K562 (cell line): ENCODE results near the gene PMVK. TPM values are rescaled to one million over a fixed set of nuclear protein-coding genes. Genes with fewer than 3 reads are reported as not detected.

Source experiments
- ATF1 ChIP-seq, 2 experiments: fragments of 450-650 bp in 1 of 2; IDR thresholded peaks; 2 replicates each; pipeline ENCODE4 v1.6.1; 2016; ENCODE audit warnings: missing compliant biosample characterization in 1 of 2, missing genetic modification characterization in 1 of 2
- CSDE1 ChIP-seq, 2 experiments: fragments of 450-650 bp; IDR thresholded peaks; 2 replicates each; pipeline ENCODE4 v1.6.1; 2016; ENCODE audit warnings: mild to moderate bottlenecking in 1 of 2
- HIVEP1 ChIP-seq: fragments of 250-450 bp; sonication (Bioruptor Pico); IDR thresholded peaks from 2 replicates; pipeline ENCODE4 v1.4.0; 2020; ENCODE audit warnings: mild to moderate bottlenecking
- HLTF ChIP-seq: fragments of 450-650 bp; IDR thresholded peaks from 2 replicates; pipeline ENCODE4 v1.6.1; 2016
- MGA ChIP-seq: fragments of 450-650 bp; IDR thresholded peaks from 2 replicates; pipeline ENCODE4 v1.6.1; 2016; ENCODE audit warnings: mild to moderate bottlenecking, moderate library complexity
- POLR2H ChIP-seq: IDR thresholded peaks from 2 replicates; pipeline ENCODE4 v1.6.1; 2016; ENCODE audit warnings: missing genetic modification characterization, low read depth, mild to moderate bottlenecking, control low read depth, missing compliant biosample characterization, moderate library complexity
- RBM22 ChIP-seq: fragments of 200-400 bp; formaldehyde crosslinking; IDR thresholded peaks from 2 replicates; pipeline ENCODE4 v1.6.1; 2018; ENCODE audit warnings: low read length, low read depth; ENCODE audit not compliant: poor library complexity, severe bottlenecking
- SRSF1 ChIP-seq: fragments of 200-400 bp; formaldehyde crosslinking; IDR thresholded peaks from 2 replicates; pipeline ENCODE4 v1.6.1; 2017; ENCODE audit warnings: mild to moderate bottlenecking, low read depth, low read length, moderate library complexity
- SRSF7 ChIP-seq: fragments of 200-400 bp; formaldehyde crosslinking; optimal IDR thresholded peaks from 2 replicates; pipeline ENCODE3; 2017; ENCODE audit warnings: mild to moderate bottlenecking, low read depth, low read length
- ZFPM2 ChIP-seq: fragments of 250-450 bp; sonication (Bioruptor Pico); IDR thresholded peaks from 2 replicates; pipeline ENCODE4 v1.5.1; 2022; ENCODE audit warnings: mild to moderate bottlenecking
- ZNF644 ChIP-seq: fragments of 200-800 bp; sonication (Bioruptor generic); IDR thresholded peaks from 2 replicates; pipeline ENCODE4 v1.6.1; 2016; ENCODE audit warnings: low read depth, missing genetic modification characterization, missing compliant biosample characterization
- ZNF699 ChIP-seq: fragments of 250-450 bp; sonication (Bioruptor Pico); IDR thresholded peaks from 2 replicates; pipeline ENCODE4 v1.8.0; 2021; ENCODE audit warnings: mild to moderate bottlenecking, moderate library complexity; ENCODE audit not compliant: insufficient replicate concordance
- polyA plus RNA-seq, 8 experiments: library from polyadenylated mRNA; depleted of rRNA in 4 of 8; stranded (reverse) in 5 of 8; unstranded in 3 of 8; fragments of >200 nt; fragmentation: Nextera tagmentation in 2 of 8; fragmentation: Illumina TruSeq in 1 of 8; extraction: Ambion mirVana in 2 of 8; extraction: Trizol in 1 of 8; gene quantifications; 2 replicates each; pipeline versions ENCODE4 v1.2.1 to v1.2.3, GENCODE V29; 2011 to 2014; ENCODE audit warnings: inconsistent platforms in 1 of 8, missing spikeins in 1 of 8
- total RNA-seq, 7 experiments: library from RNA; depleted of rRNA in 6 of 7; stranded (reverse); fragments of >200 nt in 6 of 7; fragmentation: Illumina TruSeq in 2 of 7; extraction: Trizol in 2 of 7; gene quantifications; 2 replicates each; pipeline versions ENCODE4 v1.2.1 to v1.2.3, GENCODE V29; 2011 to 2021; ENCODE audit warnings: low replicate concordance in 1 of 7
- TF ChIP-seq, protein P1 (sequence below): fragments of 450-650 bp; IDR thresholded peaks from 2 replicates; pipeline ENCODE4 v1.6.1; 2016; ENCODE audit warnings: antibody characterized with exemption

PMVK gene
- total and polyA plus RNA-seq, 9 of the 15 experiments (the other 6 are each of a cell fraction or from before 2014, with no cell fraction given): 1.1 to 15.3 (median 6.3) TPM

DNA sequence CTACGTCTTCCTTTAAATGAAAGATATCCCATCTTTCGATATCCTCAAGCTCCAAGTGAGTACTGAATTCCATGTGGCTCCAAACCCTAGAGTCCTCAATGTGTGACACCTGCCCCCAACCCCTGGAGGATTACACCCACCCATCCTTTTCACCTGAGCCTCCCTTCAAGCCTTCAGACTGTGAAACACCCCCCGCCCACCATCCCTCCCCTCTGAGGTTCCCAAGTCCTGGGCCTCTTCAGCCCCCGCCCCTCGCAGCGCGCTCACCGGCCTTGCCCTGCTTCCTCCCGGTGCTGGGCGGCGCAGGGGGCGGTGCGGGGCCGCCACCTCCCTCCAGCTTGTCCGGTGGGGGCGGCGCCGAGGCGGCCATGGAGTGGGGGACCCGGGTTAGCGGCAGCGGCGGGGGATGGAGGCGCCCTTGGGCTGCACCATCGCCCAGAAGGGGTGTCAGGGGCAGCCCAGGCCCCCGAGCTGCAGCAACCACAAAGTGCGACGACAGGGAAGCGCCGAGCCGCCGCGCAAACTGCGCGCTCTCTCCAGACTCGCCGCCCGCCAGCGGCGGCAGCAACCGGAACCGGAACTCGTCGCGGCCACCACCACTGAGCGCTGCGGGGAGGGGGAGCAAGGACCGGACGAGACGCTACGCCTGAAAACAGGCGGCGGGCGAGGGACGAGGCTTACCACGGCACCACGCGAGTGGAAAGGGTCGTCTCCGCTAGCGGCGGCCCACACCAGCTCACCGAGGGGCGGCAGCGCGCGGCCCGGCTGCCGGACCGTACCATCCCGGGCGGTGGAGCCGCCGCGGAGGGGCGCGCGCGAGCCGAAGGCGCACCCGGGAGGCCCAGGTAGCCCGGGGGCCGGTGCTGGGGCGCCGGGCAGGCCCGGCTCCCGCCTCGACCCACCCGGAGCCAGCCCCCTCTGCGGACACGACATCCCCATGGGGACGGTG lies 25.0 kb upstream of the PMVK start, which contains the start of gene PYGO2 (continued):
- TF ChIP-seq SRSF1 (no peak), ATF1 (CRISPR knock-in tag; IDR thresholded peaks at IDR 0.05) (0 out of 2 replicates have a peak, but pooled peaks have one; percentile 3), ATF1 (tag; IDR thresholded peaks at IDR 0.05) (peak; percentile 85), MGA (no peak), SRSF7 (no peak), ZNF699 (CRISPR knock-in tag) (no peak), RBM22 (peak; percentile 88), POLR2H (tag) (peak; percentile 83), HLTF (no peak; the same call in 1 of the 2 replicates), ZFPM2 (CRISPR knock-in tag) (peak; percentile 86), ZNF644 (no peak), HIVEP1 (CRISPR knock-in tag) (no peak), CSDE1 (IDR thresholded peaks at IDR 0.05) (no peak)
- TF ChIP-seq, protein P1, sequence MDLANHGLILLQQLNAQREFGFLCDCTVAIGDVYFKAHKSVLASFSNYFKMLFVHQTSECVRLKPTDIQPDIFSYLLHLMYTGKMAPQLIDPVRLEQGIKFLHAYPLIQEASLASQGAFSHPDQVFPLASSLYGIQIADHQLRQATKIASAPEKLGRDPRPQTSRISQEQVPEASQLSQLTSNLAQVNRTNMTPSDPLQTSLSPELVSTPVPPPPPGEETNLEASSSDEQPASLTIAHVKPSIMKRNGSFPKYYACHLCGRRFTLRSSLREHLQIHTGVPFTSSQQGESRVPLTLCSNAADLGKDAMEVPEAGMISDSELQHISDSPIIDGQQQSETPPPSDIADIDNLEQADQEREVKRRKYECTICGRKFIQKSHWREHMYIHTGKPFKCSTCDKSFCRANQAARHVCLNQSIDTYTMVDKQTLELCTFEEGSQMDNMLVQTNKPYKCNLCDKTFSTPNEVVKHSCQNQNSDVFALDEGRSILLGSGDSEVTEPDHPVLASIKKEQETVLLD: no peak
